Fibroblast of skin of scalp (primary cell): ENCODE data around the gene MYO5A.

Source experiments
- DNase-seq: peaks from one replicate; pipeline ENCODE4 v3.0.0-alpha.2; 2013

The MYO5A gene

DNA sequence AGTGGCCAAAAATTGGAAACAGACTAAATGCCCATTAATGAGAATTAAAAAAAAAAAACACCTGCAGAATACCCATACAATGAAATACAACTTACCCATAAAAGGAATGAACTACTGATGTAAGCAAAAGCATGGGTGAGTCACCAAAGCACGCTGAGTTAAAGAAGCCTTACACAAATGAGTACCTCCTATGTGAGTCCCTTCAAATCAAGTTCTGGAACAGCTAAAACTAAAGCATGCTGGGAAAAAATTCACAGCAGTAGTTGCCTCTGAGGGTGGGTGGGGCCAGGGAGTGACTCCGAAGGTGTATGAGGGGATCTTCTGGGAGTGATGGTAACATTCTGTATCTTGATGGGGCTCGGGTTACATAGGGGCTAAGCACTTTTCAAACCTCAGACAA, 244.5 kb downstream of the MYO5A start:
- no peak for DNase-seq

GRCh38 chr15:52283281-52283680, 245.4 kb downstream of the MYO5A start:
- no peak for DNase-seq

- no peak for DNase-seq
Observed at GRCh38 chr15:52282418-52282817, 246.3 kb downstream of the MYO5A start.

DNA sequence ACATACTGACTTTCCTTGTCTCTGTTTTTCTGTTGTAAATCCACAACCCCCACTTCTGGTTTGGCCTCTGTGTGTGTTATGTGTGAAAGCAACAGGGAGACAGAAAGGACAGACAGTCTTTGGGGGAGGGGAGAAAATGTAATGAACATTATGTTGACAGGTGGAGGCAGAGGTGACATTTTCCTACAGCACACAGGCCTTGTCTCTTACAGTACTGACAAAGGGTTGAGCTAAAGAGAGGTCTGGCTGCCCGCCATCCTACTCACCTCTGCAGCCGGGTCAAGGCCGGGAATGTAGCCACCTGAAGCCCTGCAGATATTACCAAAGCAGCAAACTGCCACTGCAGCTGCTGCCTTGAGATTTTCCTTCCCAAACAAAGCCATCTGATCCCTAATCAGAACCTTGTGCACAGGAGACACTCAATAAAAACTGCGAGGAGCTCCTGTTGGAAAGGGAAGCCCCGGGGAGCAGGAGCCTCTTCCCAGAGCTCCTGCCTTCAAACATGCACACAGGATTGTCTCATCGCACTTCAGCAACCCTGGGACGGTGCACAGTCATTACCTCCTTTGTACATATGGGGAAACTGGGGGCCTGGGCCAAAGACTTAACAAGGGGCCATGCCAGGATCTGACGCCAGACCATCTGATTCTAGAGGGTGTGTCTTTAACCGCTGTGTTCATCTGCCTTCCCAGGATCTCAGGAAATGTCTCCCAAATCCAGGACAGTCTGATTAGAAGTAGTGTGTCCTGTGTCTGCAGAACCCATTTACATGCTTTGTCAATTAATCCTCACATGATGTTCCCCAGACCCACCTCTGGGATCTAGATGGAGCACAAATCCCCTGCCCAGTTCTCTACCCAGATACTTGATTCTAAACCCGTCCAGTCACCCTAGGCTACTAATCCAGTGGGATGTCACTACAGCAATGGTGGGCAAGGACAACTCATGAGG, 247.3 kb downstream of the MYO5A start:
- DNase-seq = no peak

GRCh38 chr15:52280326-52281084, 248.2 kb downstream of the MYO5A start:
- no peak for DNase-seq

- DNase-seq = no peak
Observed at GRCh38 chr15:52278636-52279367, 249.9 kb downstream of the MYO5A start.

DNA sequence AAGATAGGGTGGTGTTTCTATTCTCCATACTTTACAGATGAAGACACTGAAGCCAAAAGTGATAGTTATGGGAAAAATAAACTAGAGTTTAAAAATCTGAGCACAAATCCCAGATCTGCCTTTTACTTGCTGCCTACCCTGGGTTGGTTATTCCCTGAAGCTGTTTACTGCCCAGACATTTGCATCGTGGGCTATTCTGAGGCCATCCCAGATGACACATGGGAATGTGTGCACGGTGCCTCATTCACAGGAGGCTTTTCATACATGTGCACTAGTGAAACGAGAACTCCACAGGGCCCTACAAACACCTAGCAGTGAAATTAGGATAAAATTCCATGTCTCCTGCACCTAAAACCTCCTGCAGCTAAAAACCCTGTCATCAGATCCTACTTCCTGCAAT, 250.5 kb downstream of the MYO5A start:
- DNase-seq = no peak

- no peak for DNase-seq
Observed at GRCh38 chr15:52277575-52277974, 251.1 kb downstream of the MYO5A start.

GRCh38 chr15:52276256-52276770, 252.4 kb downstream of the MYO5A start:
- DNase-seq = no peak

- no peak for DNase-seq
Observed at GRCh38 chr15:52263563-52264282, 265.0 kb downstream of the MYO5A start.

DNA sequence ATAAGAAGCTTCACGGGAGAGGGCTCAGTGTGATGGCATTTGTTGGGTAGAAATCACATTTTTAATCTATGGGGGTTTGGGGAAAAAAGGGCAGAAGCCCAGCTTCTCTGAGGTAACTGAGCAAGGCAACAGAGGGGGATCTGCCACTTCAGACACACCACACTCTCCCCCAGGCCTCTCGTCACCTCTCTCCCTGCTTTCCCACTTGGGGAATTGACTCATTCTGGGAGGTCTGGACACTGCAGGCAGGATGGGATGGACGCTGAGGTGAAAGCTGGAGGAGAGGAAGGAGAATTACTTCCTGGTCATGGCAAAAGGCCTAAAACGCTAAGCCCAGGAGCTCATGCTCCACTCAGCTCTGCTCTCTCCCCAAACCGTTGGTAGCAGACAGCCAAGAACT, 266.3 kb downstream of the MYO5A start:
- DNase-seq = peak; percentile 28

GRCh38 chr15:52261498-52262242, 267.0 kb downstream of the MYO5A start:
- peak; percentile 87 for DNase-seq

GRCh38 chr15:52261026-52261425, 267.7 kb downstream of the MYO5A start:
- DNase-seq = no peak

DNA sequence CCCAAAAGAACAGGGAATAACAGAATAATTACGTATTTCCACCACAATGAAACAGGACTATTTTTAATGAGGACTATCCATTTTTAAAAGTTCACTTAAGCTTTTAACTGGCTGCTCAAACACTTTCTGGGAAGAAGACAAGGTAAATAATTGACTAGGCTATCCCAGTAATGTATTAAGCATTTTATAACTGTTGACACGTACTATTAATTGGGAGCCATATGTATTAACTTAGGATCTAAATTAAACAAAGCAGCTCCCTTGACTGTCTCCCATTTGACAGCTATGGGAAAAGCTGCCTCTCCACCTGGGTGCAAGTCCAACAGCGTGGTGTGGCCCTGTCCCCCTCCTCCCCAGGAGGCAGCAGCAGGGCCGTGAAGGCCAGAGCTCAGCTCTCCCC, 269.2 kb downstream of the MYO5A start:
- DNase-seq = no peak

DNA sequence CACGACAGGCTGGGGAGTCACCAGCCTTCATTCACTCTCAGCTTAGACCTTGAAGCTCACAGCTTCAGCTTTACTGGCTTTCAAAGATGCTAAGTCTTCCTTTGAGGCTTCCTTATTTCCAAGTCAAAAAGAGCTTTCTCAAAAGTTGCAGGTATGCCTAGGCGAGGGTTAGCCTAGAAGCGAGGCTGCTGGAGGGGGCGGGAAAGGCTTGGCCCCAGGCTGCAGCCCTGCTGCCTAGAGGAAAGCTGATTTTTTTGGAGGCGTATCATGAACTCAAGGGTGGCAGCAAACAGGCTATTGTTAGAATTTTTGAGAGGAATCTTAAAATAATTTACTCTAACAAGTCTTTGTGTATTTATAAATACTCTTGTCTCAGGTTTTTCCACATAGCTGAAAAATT, 270.2 kb downstream of the MYO5A start:
- DNase-seq = no peak

DNA sequence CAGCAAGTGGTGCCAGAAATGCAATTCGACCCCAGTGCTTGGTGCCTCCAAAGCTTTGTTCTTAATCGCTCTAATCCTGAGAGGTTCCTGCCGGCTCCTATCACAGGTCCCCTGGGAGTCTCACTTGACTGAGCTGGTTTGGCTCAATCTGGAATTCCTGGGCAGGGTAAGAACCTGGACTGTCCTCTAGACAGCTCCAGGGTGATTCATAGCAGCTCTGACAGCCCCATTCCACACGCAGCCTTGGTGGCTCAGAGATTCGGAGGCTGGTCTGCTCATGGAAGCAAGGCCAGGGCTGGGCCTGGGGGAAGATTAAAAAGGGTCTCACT, 271.0 kb downstream of the MYO5A start:
- DNase-seq = peak; percentile 84
